ENCODE measurements around the gene TRAPPC2. TPM values are rescaled to one million over a fixed set of nuclear protein-coding genes. Genes with fewer than 3 reads are reported as not detected.

TRAPPC2 gene
- total RNA-seq, 1 experiment from 2014 or later = 10.2 TPM

DNA sequence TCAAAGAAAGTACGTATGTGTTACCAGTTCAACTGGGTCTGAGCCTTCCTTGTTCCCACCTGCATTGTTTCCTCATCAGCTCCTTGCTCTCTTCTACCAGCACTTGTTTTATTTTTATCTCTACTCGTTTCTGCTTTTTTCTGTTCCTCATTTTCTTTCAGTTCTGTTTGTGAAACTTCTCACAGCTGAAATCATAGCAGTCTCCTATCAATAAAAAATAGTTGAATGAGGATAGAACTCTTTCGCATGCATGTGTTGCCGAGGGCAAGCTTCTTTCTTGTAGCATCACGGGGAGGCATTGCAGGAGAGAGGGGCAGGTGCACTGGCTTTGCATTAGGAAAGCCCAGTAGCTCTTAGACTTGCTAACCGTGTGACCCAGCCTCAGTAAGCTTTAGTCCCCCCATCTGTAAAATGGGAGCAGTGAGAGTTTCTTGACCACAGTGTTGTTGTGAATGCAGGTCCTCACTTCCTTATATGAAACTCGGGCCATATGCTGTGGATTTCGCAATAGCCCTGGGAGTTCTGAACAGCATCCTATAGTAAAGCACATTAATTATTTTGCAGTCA is 24.8 kb upstream of the TRAPPC2 start:
- no peak for TF ChIP-seq RELA (CRISPR knock-in tag; IDR thresholded peaks at IDR 0.05; ENCODE audit: borderline replicate concordance)
- TF ChIP-seq MYBL2 (CRISPR knock-in tag; IDR thresholded peaks at IDR 0.05) = no peak
- no peak for TF ChIP-seq NR3C1 (CRISPR knock-in tag; conservative IDR thresholded peaks at IDR 0.05; ENCODE audit: low read depth)
- TF ChIP-seq ZNF423 (CRISPR knock-in tag; IDR thresholded peaks at IDR 0.05) = no peak
- TF ChIP-seq IRF1 (CRISPR knock-in tag; IDR thresholded peaks at IDR 0.05) = no peak
- TF ChIP-seq ELF4 (CRISPR knock-in tag; IDR thresholded peaks at IDR 0.05; ENCODE audit: low read depth) = no peak
- no peak for TF ChIP-seq EMX1 (CRISPR knock-in tag; IDR thresholded peaks at IDR 0.05)
- TF ChIP-seq, protein P1, sequence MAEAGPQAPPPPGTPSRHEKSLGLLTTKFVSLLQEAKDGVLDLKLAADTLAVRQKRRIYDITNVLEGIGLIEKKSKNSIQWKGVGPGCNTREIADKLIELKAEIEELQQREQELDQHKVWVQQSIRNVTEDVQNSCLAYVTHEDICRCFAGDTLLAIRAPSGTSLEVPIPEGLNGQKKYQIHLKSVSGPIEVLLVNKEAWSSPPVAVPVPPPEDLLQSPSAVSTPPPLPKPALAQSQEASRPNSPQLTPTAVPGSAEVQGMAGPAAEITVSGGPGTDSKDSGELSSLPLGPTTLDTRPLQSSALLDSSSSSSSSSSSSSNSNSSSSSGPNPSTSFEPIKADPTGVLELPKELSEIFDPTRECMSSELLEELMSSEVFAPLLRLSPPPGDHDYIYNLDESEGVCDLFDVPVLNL (CRISPR knock-in tag; IDR thresholded peaks at IDR 0.05; ENCODE audit: borderline replicate concordance, low read depth) = no peak
- TF ChIP-seq NR1H2 (CRISPR knock-in tag; IDR thresholded peaks at IDR 0.05) = no peak
- no peak for TF ChIP-seq ZMAT4 (CRISPR knock-in tag; IDR thresholded peaks at IDR 0.05)
- no peak for TF ChIP-seq IRF2 (CRISPR knock-in tag; IDR thresholded peaks at IDR 0.05; ENCODE audit: borderline replicate concordance, low read depth)
- TF ChIP-seq ZNF317 (CRISPR knock-in tag; IDR thresholded peaks at IDR 0.05; ENCODE audit: borderline replicate concordance, low read depth) = no peak
- TF ChIP-seq, protein P2, sequence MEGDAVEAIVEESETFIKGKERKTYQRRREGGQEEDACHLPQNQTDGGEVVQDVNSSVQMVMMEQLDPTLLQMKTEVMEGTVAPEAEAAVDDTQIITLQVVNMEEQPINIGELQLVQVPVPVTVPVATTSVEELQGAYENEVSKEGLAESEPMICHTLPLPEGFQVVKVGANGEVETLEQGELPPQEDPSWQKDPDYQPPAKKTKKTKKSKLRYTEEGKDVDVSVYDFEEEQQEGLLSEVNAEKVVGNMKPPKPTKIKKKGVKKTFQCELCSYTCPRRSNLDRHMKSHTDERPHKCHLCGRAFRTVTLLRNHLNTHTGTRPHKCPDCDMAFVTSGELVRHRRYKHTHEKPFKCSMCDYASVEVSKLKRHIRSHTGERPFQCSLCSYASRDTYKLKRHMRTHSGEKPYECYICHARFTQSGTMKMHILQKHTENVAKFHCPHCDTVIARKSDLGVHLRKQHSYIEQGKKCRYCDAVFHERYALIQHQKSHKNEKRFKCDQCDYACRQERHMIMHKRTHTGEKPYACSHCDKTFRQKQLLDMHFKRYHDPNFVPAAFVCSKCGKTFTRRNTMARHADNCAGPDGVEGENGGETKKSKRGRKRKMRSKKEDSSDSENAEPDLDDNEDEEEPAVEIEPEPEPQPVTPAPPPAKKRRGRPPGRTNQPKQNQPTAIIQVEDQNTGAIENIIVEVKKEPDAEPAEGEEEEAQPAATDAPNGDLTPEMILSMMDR (IDR thresholded peaks at IDR 0.05) = no peak
- TF ChIP-seq, protein P3, sequence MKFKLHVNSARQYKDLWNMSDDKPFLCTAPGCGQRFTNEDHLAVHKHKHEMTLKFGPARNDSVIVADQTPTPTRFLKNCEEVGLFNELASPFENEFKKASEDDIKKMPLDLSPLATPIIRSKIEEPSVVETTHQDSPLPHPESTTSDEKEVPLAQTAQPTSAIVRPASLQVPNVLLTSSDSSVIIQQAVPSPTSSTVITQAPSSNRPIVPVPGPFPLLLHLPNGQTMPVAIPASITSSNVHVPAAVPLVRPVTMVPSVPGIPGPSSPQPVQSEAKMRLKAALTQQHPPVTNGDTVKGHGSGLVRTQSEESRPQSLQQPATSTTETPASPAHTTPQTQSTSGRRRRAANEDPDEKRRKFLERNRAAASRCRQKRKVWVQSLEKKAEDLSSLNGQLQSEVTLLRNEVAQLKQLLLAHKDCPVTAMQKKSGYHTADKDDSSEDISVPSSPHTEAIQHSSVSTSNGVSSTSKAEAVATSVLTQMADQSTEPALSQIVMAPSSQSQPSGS (CRISPR knock-in tag; IDR thresholded peaks at IDR 0.05; ENCODE audit: borderline replicate concordance, low read depth) = no peak
- TF ChIP-seq, protein P4, sequence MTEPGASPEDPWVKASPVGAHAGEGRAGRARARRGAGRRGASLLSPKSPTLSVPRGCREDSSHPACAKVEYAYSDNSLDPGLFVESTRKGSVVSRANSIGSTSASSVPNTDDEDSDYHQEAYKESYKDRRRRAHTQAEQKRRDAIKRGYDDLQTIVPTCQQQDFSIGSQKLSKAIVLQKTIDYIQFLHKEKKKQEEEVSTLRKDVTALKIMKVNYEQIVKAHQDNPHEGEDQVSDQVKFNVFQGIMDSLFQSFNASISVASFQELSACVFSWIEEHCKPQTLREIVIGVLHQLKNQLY (CRISPR knock-in tag; IDR thresholded peaks at IDR 0.05) = no peak
- ATAC-seq (no peak), DNase-seq (ENCODE audit: low spot score) (no peak)
- no peak overlapping the region for H3K27ac Mint-ChIP-seq
- peaks cover 52% of the 10 kb centered on the region for H3K4me1 Mint-ChIP-seq
- H3K27me3 Mint-ChIP-seq (ENCODE audit: low read depth) = no peaks in the 10 kb centered on the region
- no peaks in the 10 kb centered on the region for H3K9me3 Mint-ChIP-seq
- ChIA-PET POLR2A (interaction anchor here (0.6 kb wide), 1 partner anchor 257 kb away, joined by 6 read pairs; no protein-coding TSS in a partner anchor), CTCF (interaction anchor here (0.8 kb wide), 1 partner anchor 113 kb away, joined by 3 read pairs; no protein-coding TSS in a partner anchor)
- H3K36me3 Mint-ChIP-seq = peaks cover 26% of the 10 kb centered on the region
- H3K4me3 Mint-ChIP-seq = no peak overlapping the region

DNA sequence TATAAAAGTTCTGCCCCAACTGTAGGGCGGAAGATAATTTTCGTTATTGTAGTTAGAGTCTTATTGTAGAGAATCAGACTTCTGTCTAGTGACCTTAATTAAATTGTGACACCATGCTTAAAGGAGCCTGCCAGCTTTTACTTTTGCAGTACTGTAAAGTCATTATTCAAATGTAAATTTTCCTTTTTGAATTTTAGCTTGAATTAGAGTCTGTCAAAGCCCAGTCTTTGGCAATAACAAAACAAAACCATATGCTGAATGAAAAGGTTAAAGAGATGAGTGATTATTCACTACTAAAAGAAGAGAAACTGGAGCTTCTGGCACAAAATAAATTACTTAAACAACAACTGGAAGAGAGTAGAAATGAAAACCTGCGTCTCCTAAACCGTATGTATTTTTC is 22.0 kb upstream of the TRAPPC2 start:
- ATAC-seq (no peak), DNase-seq (ENCODE audit: low spot score) (no peak)
- Mint-ChIP-seq H3K4me1 (peaks cover 30% of the 10 kb centered on the region), H3K4me3 (no peak overlapping the region), H3K9me3 (no peaks in the 10 kb centered on the region), H3K27ac (no peak overlapping the region), H3K36me3 (peaks cover 39% of the 10 kb centered on the region), H3K27me3 (ENCODE audit: low read depth) (no peaks in the 10 kb centered on the region)
- CTCF ChIA-PET = interaction anchor here (0.7 kb wide), 1 partner anchor 63 kb away, joined by 3 read pairs; no protein-coding TSS in a partner anchor
- POLR2A ChIA-PET = no interaction called here
- TF ChIP-seq, protein P5, sequence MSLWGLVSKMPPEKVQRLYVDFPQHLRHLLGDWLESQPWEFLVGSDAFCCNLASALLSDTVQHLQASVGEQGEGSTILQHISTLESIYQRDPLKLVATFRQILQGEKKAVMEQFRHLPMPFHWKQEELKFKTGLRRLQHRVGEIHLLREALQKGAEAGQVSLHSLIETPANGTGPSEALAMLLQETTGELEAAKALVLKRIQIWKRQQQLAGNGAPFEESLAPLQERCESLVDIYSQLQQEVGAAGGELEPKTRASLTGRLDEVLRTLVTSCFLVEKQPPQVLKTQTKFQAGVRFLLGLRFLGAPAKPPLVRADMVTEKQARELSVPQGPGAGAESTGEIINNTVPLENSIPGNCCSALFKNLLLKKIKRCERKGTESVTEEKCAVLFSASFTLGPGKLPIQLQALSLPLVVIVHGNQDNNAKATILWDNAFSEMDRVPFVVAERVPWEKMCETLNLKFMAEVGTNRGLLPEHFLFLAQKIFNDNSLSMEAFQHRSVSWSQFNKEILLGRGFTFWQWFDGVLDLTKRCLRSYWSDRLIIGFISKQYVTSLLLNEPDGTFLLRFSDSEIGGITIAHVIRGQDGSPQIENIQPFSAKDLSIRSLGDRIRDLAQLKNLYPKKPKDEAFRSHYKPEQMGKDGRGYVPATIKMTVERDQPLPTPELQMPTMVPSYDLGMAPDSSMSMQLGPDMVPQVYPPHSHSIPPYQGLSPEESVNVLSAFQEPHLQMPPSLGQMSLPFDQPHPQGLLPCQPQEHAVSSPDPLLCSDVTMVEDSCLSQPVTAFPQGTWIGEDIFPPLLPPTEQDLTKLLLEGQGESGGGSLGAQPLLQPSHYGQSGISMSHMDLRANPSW (CRISPR knock-in tag; conservative IDR thresholded peaks at IDR 0.05; ENCODE audit: low read depth) = no peak
- TF ChIP-seq MXD4 (CRISPR knock-in tag; IDR thresholded peaks at IDR 0.05; ENCODE audit: borderline replicate concordance) (no peak), SP1 (CRISPR knock-in tag; conservative IDR thresholded peaks at IDR 0.05) (no peak), RORB (CRISPR knock-in tag; IDR thresholded peaks at IDR 0.05) (no peak), NR1H2 (CRISPR knock-in tag; IDR thresholded peaks at IDR 0.05) (no peak), SOX15 (CRISPR knock-in tag; IDR thresholded peaks at IDR 0.05) (no peak), ELF4 (CRISPR knock-in tag; IDR thresholded peaks at IDR 0.05; ENCODE audit: low read depth) (no peak)
- TF ChIP-seq, protein P6, sequence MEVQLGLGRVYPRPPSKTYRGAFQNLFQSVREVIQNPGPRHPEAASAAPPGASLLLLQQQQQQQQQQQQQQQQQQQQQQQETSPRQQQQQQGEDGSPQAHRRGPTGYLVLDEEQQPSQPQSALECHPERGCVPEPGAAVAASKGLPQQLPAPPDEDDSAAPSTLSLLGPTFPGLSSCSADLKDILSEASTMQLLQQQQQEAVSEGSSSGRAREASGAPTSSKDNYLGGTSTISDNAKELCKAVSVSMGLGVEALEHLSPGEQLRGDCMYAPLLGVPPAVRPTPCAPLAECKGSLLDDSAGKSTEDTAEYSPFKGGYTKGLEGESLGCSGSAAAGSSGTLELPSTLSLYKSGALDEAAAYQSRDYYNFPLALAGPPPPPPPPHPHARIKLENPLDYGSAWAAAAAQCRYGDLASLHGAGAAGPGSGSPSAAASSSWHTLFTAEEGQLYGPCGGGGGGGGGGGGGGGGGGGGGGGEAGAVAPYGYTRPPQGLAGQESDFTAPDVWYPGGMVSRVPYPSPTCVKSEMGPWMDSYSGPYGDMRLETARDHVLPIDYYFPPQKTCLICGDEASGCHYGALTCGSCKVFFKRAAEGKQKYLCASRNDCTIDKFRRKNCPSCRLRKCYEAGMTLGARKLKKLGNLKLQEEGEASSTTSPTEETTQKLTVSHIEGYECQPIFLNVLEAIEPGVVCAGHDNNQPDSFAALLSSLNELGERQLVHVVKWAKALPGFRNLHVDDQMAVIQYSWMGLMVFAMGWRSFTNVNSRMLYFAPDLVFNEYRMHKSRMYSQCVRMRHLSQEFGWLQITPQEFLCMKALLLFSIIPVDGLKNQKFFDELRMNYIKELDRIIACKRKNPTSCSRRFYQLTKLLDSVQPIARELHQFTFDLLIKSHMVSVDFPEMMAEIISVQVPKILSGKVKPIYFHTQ (CRISPR knock-in tag; IDR thresholded peaks at IDR 0.05) = no peak

All from WTC11 (cell line).